HepG2 (cell line): ENCODE measurements around the gene ZC3H7B. TPM values are rescaled to one million over a fixed set of nuclear protein-coding genes. Genes with fewer than 3 reads are reported as not detected.

Experiments used
- ATAC-seq: fragments of 200-7000 bp; cut with Tn5 transposase; 3 replicates; pipeline ENCODE4 v1.9.1; 2020; ENCODE audit warnings: mild to moderate bottlenecking, moderate library complexity
- BruUV-seq: library from RNA; stranded (reverse); fragments of 400-500 nt; replicated peaks from 2 replicates; lab custom pipeline; 2021; lab: Mats Ljungman, UMichigan
- CTCF ChIA-PET: fragments of 300-600 bp; formaldehyde crosslinking; extraction: SDS; loops from one replicate; lab custom pipeline; 2021; ENCODE audit warnings: low total read pairs, inconsistent platforms, low intra/inter-chr PET ratio; lab: Yijun Ruan, JAX
- POLR2A ChIA-PET: fragments of 350-600 bp; sonication (Branson Sonifier 250); formaldehyde crosslinking; loops from one replicate; lab custom pipeline; 2020; ENCODE audit warnings: antibody characterized with exemption, inconsistent platforms; lab: Yijun Ruan, JAX
- DNase-seq: peaks from one replicate; pipeline ENCODE4 v3.0.0-alpha.2; 2015; ENCODE audit warnings: low spot score
- FAIRE-seq: peaks from 3 replicates; lab custom pipeline; 2011; peaks lifted over from hg19 to GRCh38; lab: Jason Lieb, UNC
- H2AFZ ChIP-seq: one replicate; pipeline ENCODE4 v1.6.1; 2011; ENCODE audit warnings: low read length, inconsistent platforms
- H3K27ac ChIP-seq: fragments of 300-600 bp; 3 replicates; pipeline ENCODE4 v1.8.0; 2011; ENCODE audit warnings: mixed run types, mild to moderate bottlenecking, mixed read lengths, low read length, inconsistent platforms; ENCODE audit not compliant: insufficient read depth; ENCODE audit errors: extremely low read length
- H3K27me3 ChIP-seq, 2 experiments: fragments of 200-600 bp in 1 of 2; 2 replicates in 1 of 2; 3 replicates in 1 of 2; pipeline versions ENCODE4 v1.6.0 to v1.8.0; 2011; ENCODE audit warnings: low read length in 2 of 2, mild to moderate bottlenecking in 2 of 2, moderate library complexity in 2 of 2, inconsistent platforms in 1 of 2; ENCODE audit not compliant: insufficient read depth in 2 of 2, control insufficient read depth in 1 of 2
- H3K36me3 ChIP-seq, 2 experiments: fragments of 200-600 bp in 1 of 2; replicated peaks in 1 of 2; 2 replicates in 1 of 2; 3 replicates in 1 of 2; pipeline versions ENCODE4 v1.5.1 to v1.8.0; 2011; ENCODE audit warnings: low read length in 2 of 2, inconsistent platforms in 1 of 2; ENCODE audit not compliant: insufficient read depth in 2 of 2, control insufficient read depth in 1 of 2
- H3K4me1 ChIP-seq: 2 replicates; pipeline ENCODE4 v1.5.1; 2012; ENCODE audit warnings: low read length, inconsistent platforms; ENCODE audit not compliant: insufficient read depth
- H3K4me2 ChIP-seq: 2 replicates; pipeline ENCODE4 v1.6.0; 2011; ENCODE audit warnings: low read depth, low read length, inconsistent platforms
- H3K4me3 ChIP-seq, 3 experiments: fragments of 200-600 bp in 1 of 3; sonication (generic), shearing (Covaris generic) in 1 of 3; replicated peaks in 1 of 3; 2 replicates each; pipeline ENCODE4 v1.5.1; 2011 to 2016; ENCODE audit warnings: low read length in 3 of 3, inconsistent platforms in 2 of 3, low read depth in 2 of 3, mild to moderate bottlenecking in 2 of 3, control low read depth in 1 of 3, mixed read lengths in 1 of 3; ENCODE audit not compliant: insufficient read depth in 1 of 3
- H3K79me2 ChIP-seq: one replicate; pipeline ENCODE4 v1.6.1; 2011; ENCODE audit warnings: low read length, inconsistent platforms; ENCODE audit not compliant: insufficient read depth
- H3K9ac ChIP-seq: 2 replicates; pipeline ENCODE4 v1.6.0; 2011; ENCODE audit warnings: mild to moderate bottlenecking, low read depth, low read length, inconsistent platforms; ENCODE audit not compliant: insufficient read depth
- H3K9me3 ChIP-seq: 2 replicates; pipeline ENCODE4 v1.5.1; 2012; ENCODE audit warnings: mild to moderate bottlenecking, low read length
- H4K20me1 ChIP-seq: 2 replicates; pipeline ENCODE4 v1.6.0; 2011; ENCODE audit warnings: inconsistent platforms, mild to moderate bottlenecking, low read length, moderate library complexity; ENCODE audit not compliant: insufficient read depth
- AGO2 ChIP-seq: fragments of 200-400 bp; formaldehyde crosslinking; optimal IDR thresholded peaks from 2 replicates; pipeline ENCODE3; 2017; ENCODE audit warnings: mild to moderate bottlenecking, low read depth, low read length, moderate library complexity
- GZF1 ChIP-seq: sonication (generic); formaldehyde crosslinking; IDR thresholded peaks from 2 replicates; pipeline ENCODE4 v1.5.1; 2020; ENCODE audit warnings: mild to moderate bottlenecking, missing genetic modification reagents
- ISL2 ChIP-seq: sonication (generic); formaldehyde crosslinking; IDR thresholded peaks from 2 replicates; pipeline ENCODE4 v1.5.0; 2020; ENCODE audit warnings: missing genetic modification reagents
- THRA ChIP-seq: sonication (generic); formaldehyde crosslinking; IDR thresholded peaks from 2 replicates; pipeline ENCODE4 v1.4.0; 2020; ENCODE audit warnings: missing genetic modification reagents, borderline replicate concordance
- ZGPAT ChIP-seq: IDR thresholded peaks from 2 replicates; pipeline ENCODE4 v1.6.1; 2016; ENCODE audit warnings: mild to moderate bottlenecking
- ZNF589 ChIP-seq: sonication (generic); formaldehyde crosslinking; conservative IDR thresholded peaks from 2 replicates; pipeline ENCODE4 v1.8.0; 2022; ENCODE audit warnings: mild to moderate bottlenecking, moderate library complexity, missing genetic modification reagents
- ZNF678 ChIP-seq: sonication (generic); formaldehyde crosslinking; IDR thresholded peaks from 2 replicates; pipeline ENCODE4 v1.4.0; 2020; ENCODE audit warnings: mild to moderate bottlenecking, missing genetic modification reagents
- ZNF776 ChIP-seq: sonication (generic); formaldehyde crosslinking; IDR thresholded peaks from 2 replicates; pipeline ENCODE4 v1.4.0; 2020; ENCODE audit warnings: mild to moderate bottlenecking, missing genetic modification reagents
- WGBS: methylation state at CpG from one replicate; pipeline ENCODE4 v1.1.6; 2017; ENCODE audit warnings: low lambda C conversion rate; 5-methylcytosine and 5-hydroxymethylcytosine counted together
- in situ Hi-C: cut with HindIII; loops from 2 replicates; pipeline ENCODE4 v1.10.0; 2017; ENCODE audit warnings: low pct_unique_long_range_greater_than_20kb; ENCODE audit not compliant: extremely low pct_ligation_motif_present
- intact Hi-C: fragments of 100-400 bp; cut with micrococcal nuclease; formaldehyde crosslinking; loops from one replicate; pipeline ENCODE4 v1.10.0; 2022; ENCODE audit not compliant: unreplicated experiment
- polyA plus RNA-seq, 8 experiments: library from polyadenylated mRNA; depleted of rRNA in 3 of 8; stranded (reverse) in 7 of 8; unstranded in 1 of 8; fragments of >200 nt; fragmentation: Illumina TruSeq in 4 of 8; extraction: Trizol in 4 of 8; gene quantifications; 2 replicates each; pipeline versions ENCODE4 v1.2.1 to v1.2.3, GENCODE V29; 2011 to 2016; ENCODE audit warnings: low read depth in 4 of 8, missing spikeins in 1 of 8, mixed read lengths in 1 of 8; ENCODE audit not compliant: insufficient read depth in 1 of 8
- total RNA-seq, 5 experiments: library from RNA; depleted of rRNA; stranded (reverse); fragments of >200 nt; fragmentation: Illumina TruSeq; extraction: Trizol; gene quantifications; 2 replicates each; pipeline ENCODE4 v1.2.3, GENCODE V29; 2016; ENCODE audit warnings: low read depth in 1 of 5

The ZC3H7B gene
- total and polyA plus RNA-seq, 2 of the 13 experiments (the other 11 are each of a cell fraction or from before 2014, with no cell fraction given): 26.4 to 37.2 TPM

GRCh38 chr22:41343300-41343699 is 42.0 kb downstream of the ZC3H7B start:
- FAIRE-seq (no peak), ATAC-seq (no peak), DNase-seq (no peak)
- no TSS peak for BruUV-seq
- in situ Hi-C loops: no loop called here
- ChIA-PET POLR2A (interaction anchor here (1.1 to 1.9 kb wide), 2 partner anchors 37 to 38 kb away, joined by 3 to 8 read pairs; partner anchors contain the start of gene TEF), CTCF (no interaction called here)
- 96% methylated on average over 16 of the region's 18 CpGs for WGBS
- Histone ChIP-seq H3K27ac (no peak overlapping the region), H3K9ac (no peak overlapping the region), H3K79me2 (no peaks in the 10 kb centered on the region), H3K4me3 (no peak overlapping the region), H3K4me1 (peaks cover 14% of the 10 kb centered on the region), H3K9me3 (no peaks in the 10 kb centered on the region), H4K20me1 (no peaks in the 10 kb centered on the region), H3K36me3 (peaks cover 51 to 80% of the 10 kb centered on the region in 2 experiments), H2AFZ (no peak overlapping the region), H3K27me3 (no peaks in the 10 kb centered on the region), H3K4me2 (no peak overlapping the region)
- intact Hi-C loops: no loop called here
- TF ChIP-seq ZGPAT (no peak), AGO2 (peak; percentile 71)

- no peak overlapping the region for H3K4me2 ChIP-seq
- no peaks in the 10 kb centered on the region for H3K27me3 ChIP-seq
- no peak for DNase-seq
- 90% methylated on average over 7 of the region's 9 CpGs for WGBS
- peaks cover 51 to 80% of the 10 kb centered on the region in 2 experiments for H3K36me3 ChIP-seq
- FAIRE-seq: no peak
- intact Hi-C loops (no loop called here), in situ Hi-C loops (no loop called here)
- H3K27ac ChIP-seq: peak overlapping the region; percentile 38
- peak; percentile 7; the same call in 1 of the 3 replicates for ATAC-seq
- no peak overlapping the region for H2AFZ ChIP-seq
- H3K9me3 ChIP-seq: no peaks in the 10 kb centered on the region
- peaks cover 14% of the 10 kb centered on the region for H3K4me1 ChIP-seq
- no peak overlapping the region for H3K4me3 ChIP-seq
- H4K20me1 ChIP-seq: no peaks in the 10 kb centered on the region
- no TSS peak for BruUV-seq
- TF ChIP-seq THRA (no peak), ZNF589 (CRISPR knock-in tag) (no peak), AGO2 (peak; percentile 8), ISL2 (no peak), ZNF678 (CRISPR knock-in tag) (no peak), GZF1 (CRISPR knock-in tag) (no peak), ZNF776 (no peak)
- H3K9ac ChIP-seq: no peak overlapping the region
- no peaks in the 10 kb centered on the region for H3K79me2 ChIP-seq
- ChIA-PET CTCF (no interaction called here), POLR2A (interaction anchor here (1.9 kb wide), 1 partner anchor 37 kb away, joined by 8 read pairs; the partner anchor contains the start of gene TEF)
Measured at GRCh38 chr22:41343717-41344116, 42.4 kb downstream of the ZC3H7B start.
